ENCODE data around the gene NTM. TPM values are rescaled to one million over a fixed set of nuclear protein-coding genes. Genes with fewer than 3 reads are reported as not detected.

NTM gene
- total and polyA plus RNA-seq, 2 of the 8 experiments (the other 6 are each of a cell fraction or from before 2014, with no cell fraction given), result 13.4 to 20.0 TPM

DNA sequence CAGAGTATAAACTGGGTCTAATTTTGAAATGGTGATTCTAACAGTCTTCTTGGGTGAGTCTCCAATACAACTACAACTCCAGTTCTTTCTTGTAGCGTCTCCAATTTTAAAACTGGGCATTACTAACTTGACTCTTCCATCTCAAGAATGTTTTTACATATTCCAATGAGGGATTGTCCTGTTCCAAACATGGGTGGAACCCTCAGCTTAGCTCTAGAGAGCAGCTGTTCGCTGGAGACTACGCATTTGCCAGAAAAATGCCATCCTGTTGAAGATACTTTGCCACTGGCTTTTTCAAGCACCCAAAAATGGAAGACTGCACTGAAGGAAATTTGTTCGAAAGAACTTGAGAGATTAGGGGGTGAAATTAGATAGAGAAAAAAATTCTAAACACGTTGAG, 870.0 kb downstream of the NTM start:
- no peak overlapping the region for H4K8ac ChIP-seq (ENCODE audit: extremely low read depth, insufficient read depth, low read length)
- H2AFZ ChIP-seq (ENCODE audit: low read length), result no peak overlapping the region
- H2AK5ac ChIP-seq (ENCODE audit: low read depth, low read length), result no peak overlapping the region
- H3K36me3 ChIP-seq (ENCODE audit: control insufficient read depth in 2 of 4, insufficient read depth in 4 of 4, low read length in 3 of 4), result no peaks in the 10 kb centered on the region
- H3K4me3 ChIP-seq (ENCODE audit: extremely low read depth in 1 of 4, insufficient read depth in 2 of 4, low read depth in 3 of 4, low read length in 4 of 4), result no peak overlapping the region
- H2BK120ac ChIP-seq (replicated peaks; ENCODE audit: low read depth, low read length), result no peak overlapping the region
- no peak overlapping the region for H2BK20ac ChIP-seq (ENCODE audit: low read length)
- H3K9ac ChIP-seq (replicated peaks in 1 of 4; ENCODE audit: extremely low read depth in 1 of 4, low read depth in 3 of 4, low read length in 3 of 4), result no peak overlapping the region
- H3K4me2 ChIP-seq (ENCODE audit: insufficient read depth in 1 of 2, low read depth in 2 of 2, low read length in 2 of 2), result no peak overlapping the region
- peaks cover 0 to 2% (median 0%) of the 10 kb centered on the region in 4 experiments; a peak in 1 of 7 replicates for H3K4me1 ChIP-seq (replicated peaks in 1 of 4; ENCODE audit: control insufficient read depth in 3 of 4, insufficient read depth in 4 of 4, low read length in 3 of 4)
- no peaks in the 10 kb centered on the region for H3K79me2 ChIP-seq (ENCODE audit: control insufficient read depth in 1 of 2, insufficient read depth in 2 of 2, low read length in 2 of 2)
- no peak overlapping the region for H2BK5ac ChIP-seq (ENCODE audit: low read depth, low read length)
- POLR2A ChIA-PET (ENCODE audit: partially characterized antibody), result no interaction called here
- TF ChIP-seq SIX5 (IDR thresholded peaks at IDR 0.05; ENCODE audit: low read depth, low read length) (no peak), BRCA1 (IDR thresholded peaks at IDR 0.05; ENCODE audit: low read depth, low read length) (no peak), SP1 (IDR thresholded peaks at IDR 0.05; ENCODE audit: low read depth, low read length) (no peak), SIRT6 (IDR thresholded peaks at IDR 0.05; ENCODE audit: low read length) (no peak), SP4 (IDR thresholded peaks at IDR 0.05; ENCODE audit: low read length) (no peak), FOSL1 (IDR thresholded peaks at IDR 0.05; ENCODE audit: insufficient read depth, low read depth, low read length) (no peak), SP2 (IDR thresholded peaks at IDR 0.05; ENCODE audit: low read length) (no peak), POU5F1 (IDR thresholded peaks at IDR 0.05; ENCODE audit: low read depth, low read length) (no peak), GTF2F1 (IDR thresholded peaks at IDR 0.05; ENCODE audit: borderline replicate concordance, low read depth, low read length) (no peak), ASH2L (IDR thresholded peaks at IDR 0.05; ENCODE audit: low read length) (no peak), BCL11A (IDR thresholded peaks at IDR 0.05; ENCODE audit: low read depth in 2 of 2, low read length in 2 of 2) (no peak), KDM4A (IDR thresholded peaks at IDR 0.05; ENCODE audit: low read depth, low read length, severe bottlenecking) (no peak), CREB1 (IDR thresholded peaks at IDR 0.05) (no peak)
- TF ChIP-seq, protein P1, sequence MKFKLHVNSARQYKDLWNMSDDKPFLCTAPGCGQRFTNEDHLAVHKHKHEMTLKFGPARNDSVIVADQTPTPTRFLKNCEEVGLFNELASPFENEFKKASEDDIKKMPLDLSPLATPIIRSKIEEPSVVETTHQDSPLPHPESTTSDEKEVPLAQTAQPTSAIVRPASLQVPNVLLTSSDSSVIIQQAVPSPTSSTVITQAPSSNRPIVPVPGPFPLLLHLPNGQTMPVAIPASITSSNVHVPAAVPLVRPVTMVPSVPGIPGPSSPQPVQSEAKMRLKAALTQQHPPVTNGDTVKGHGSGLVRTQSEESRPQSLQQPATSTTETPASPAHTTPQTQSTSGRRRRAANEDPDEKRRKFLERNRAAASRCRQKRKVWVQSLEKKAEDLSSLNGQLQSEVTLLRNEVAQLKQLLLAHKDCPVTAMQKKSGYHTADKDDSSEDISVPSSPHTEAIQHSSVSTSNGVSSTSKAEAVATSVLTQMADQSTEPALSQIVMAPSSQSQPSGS (IDR thresholded peaks at IDR 0.05; ENCODE audit: low read length), result no peak
- TF ChIP-seq, protein P2, sequence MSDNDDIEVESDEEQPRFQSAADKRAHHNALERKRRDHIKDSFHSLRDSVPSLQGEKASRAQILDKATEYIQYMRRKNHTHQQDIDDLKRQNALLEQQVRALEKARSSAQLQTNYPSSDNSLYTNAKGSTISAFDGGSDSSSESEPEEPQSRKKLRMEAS (IDR thresholded peaks at IDR 0.05), result no peak
- H2BK15ac ChIP-seq (ENCODE audit: low read length), result no peak overlapping the region
- CTCF ChIA-PET (ENCODE audit: partially characterized antibody), result interaction anchor here (0.6 kb wide), 1 partner anchor 174 kb away, joined by 3 read pairs; no protein-coding TSS in a partner anchor
- no peak overlapping the region for H2BK12ac ChIP-seq (ENCODE audit: low read depth, low read length)
- no peaks in the 10 kb centered on the region for H4K20me1 ChIP-seq (replicated peaks in 1 of 2; ENCODE audit: control insufficient read depth in 1 of 2, insufficient read depth in 2 of 2, low read length in 2 of 2)
- no peaks in the 10 kb centered on the region for H3K27me3 ChIP-seq (replicated peaks in 1 of 4; ENCODE audit: control insufficient read depth in 3 of 4, extremely low read depth in 1 of 4, insufficient read depth in 3 of 4, low read length in 3 of 4)
- no peaks in the 10 kb centered on the region for H3K79me1 ChIP-seq (ENCODE audit: low read depth, low read length)
- no peak overlapping the region for H4K5ac ChIP-seq (ENCODE audit: insufficient read length, low read depth, low read length)
- H3K23me2 ChIP-seq (ENCODE audit: low read depth, low read length), result peaks cover 3% of the 10 kb centered on the region; the same call in 1 of the 2 replicates
- H3K56ac ChIP-seq (replicated peaks; ENCODE audit: insufficient read length, low read depth, low read length), result no peak overlapping the region
- DNase-seq (ENCODE audit: low read depth in 1 of 2, low spot score in 2 of 2) (no peak), FAIRE-seq (no peak)
- H3K23ac ChIP-seq (ENCODE audit: insufficient read length), result no peak overlapping the region
- no peak overlapping the region for H3K4ac ChIP-seq (replicated peaks; ENCODE audit: insufficient read length, low read depth, low read length)
- H3K18ac ChIP-seq (ENCODE audit: extremely low read depth, low read length), result no peak overlapping the region
- no peak overlapping the region for H4K91ac ChIP-seq (replicated peaks; ENCODE audit: insufficient read length, low read length)
- 85% methylated on average over 5 of the region's 5 CpGs; no CpG with 5 or more reads in 1 of the 2 experiments for WGBS, 2 experiments (ENCODE audit: extremely low coverage in 1 of 2, insufficient coverage in 1 of 2, insufficient read length in 1 of 2, insufficient replicate concordance in 2 of 2, low coverage in 1 of 2, low lambda C conversion rate in 2 of 2, missing lambda C conversion rate in 1 of 2)
- H3K14ac ChIP-seq (ENCODE audit: insufficient read length), result no peak overlapping the region
- no peaks in the 10 kb centered on the region for H3K9me3 ChIP-seq (ENCODE audit: insufficient read depth in 2 of 2, low read depth in 1 of 2, low read length in 1 of 2)
- no peak overlapping the region for H3K27ac ChIP-seq (ENCODE audit: low read depth, low read length)
